K562 (cell line): ENCODE data around the gene IQGAP3. TPM values are rescaled to one million over a fixed set of nuclear protein-coding genes. Genes with fewer than 3 reads are reported as not detected.

Experiments
- ATAC-seq: fragments of 200-7000 bp; cut with Tn5 transposase; 3 replicates; pipeline ENCODE4 v1.9.1; 2020; ENCODE audit warnings: moderate library complexity
- BruUV-seq: library from RNA; stranded (reverse); fragments of 400-500 nt; replicated peaks from 2 replicates; lab custom pipeline; 2021; lab: Mats Ljungman, UMichigan
- CTCF ChIA-PET: fragments of 300-600 bp; formaldehyde crosslinking; extraction: SDS; loops from one replicate; lab custom pipeline; 2021; ENCODE audit warnings: low intra/inter-chr PET ratio; lab: Yijun Ruan, JAX
- POLR2A ChIA-PET: fragments of 300-600, 350-650 bp; sonication (Branson Sonifier 250); formaldehyde crosslinking; extraction: SDS; loops from one replicate; lab custom pipeline; 2021; ENCODE audit warnings: antibody characterized with exemption, inconsistent platforms; lab: Yijun Ruan, JAX
- DNase-seq, 4 experiments: peaks; one replicate each; pipeline versions ENCODE4 v3.0.0 to v3.0.0-alpha.2; 2011 to 2018; ENCODE audit warnings: low spot score in 3 of 4, mixed read lengths in 3 of 4; ENCODE audit errors: extremely low read depth in 1 of 4
- FAIRE-seq: peaks from 2 replicates; lab custom pipeline; 2011; peaks lifted over from hg19 to GRCh38; lab: Jason Lieb, UNC
- H2AFZ ChIP-seq: 2 replicates; pipeline ENCODE4 v1.6.0; 2011; ENCODE audit warnings: low read depth, low read length, control low read depth, inconsistent platforms
- H3K27ac ChIP-seq: fragments of 200-600 bp; 3 replicates; pipeline ENCODE4 v1.8.0; 2011; ENCODE audit warnings: low read depth, mild to moderate bottlenecking, control low read depth, inconsistent platforms, low read length, moderate library complexity, mixed read lengths; ENCODE audit errors: extremely low read depth
- H3K27me3 ChIP-seq, 2 experiments: fragments of 300-600 bp in 1 of 2; 2 replicates in 1 of 2; 3 replicates in 1 of 2; pipeline versions ENCODE4 v1.6.0 to v1.8.0; 2011; ENCODE audit warnings: inconsistent platforms in 2 of 2, low read length in 2 of 2, mild to moderate bottlenecking in 1 of 2, mixed read lengths in 1 of 2, moderate library complexity in 1 of 2; ENCODE audit not compliant: control insufficient read depth in 2 of 2, insufficient read depth in 2 of 2
- H3K36me3 ChIP-seq: fragments of 300-600 bp; 3 replicates; pipeline ENCODE4 v1.8.0; 2011; ENCODE audit warnings: mild to moderate bottlenecking, low read length, inconsistent platforms; ENCODE audit not compliant: control insufficient read depth, insufficient read depth
- H3K4me1 ChIP-seq, 2 experiments: fragments of 200-600 bp in 1 of 2; replicated peaks in 1 of 2; 2 replicates in 1 of 2; 3 replicates in 1 of 2; pipeline versions ENCODE4 v1.5.1 to v1.8.0; 2011; ENCODE audit warnings: inconsistent platforms in 2 of 2, low read length in 2 of 2, mild to moderate bottlenecking in 1 of 2, mixed read lengths in 1 of 2, moderate library complexity in 1 of 2; ENCODE audit not compliant: control insufficient read depth in 2 of 2, insufficient read depth in 2 of 2
- H3K4me2 ChIP-seq: 2 replicates; pipeline ENCODE4 v1.6.1; 2011; ENCODE audit warnings: low read length, control low read depth, inconsistent platforms, mixed read lengths; ENCODE audit not compliant: insufficient read depth
- H3K4me3 ChIP-seq: fragments of 200-600 bp; sonication (generic), shearing (Covaris generic); 2 replicates; pipeline ENCODE4 v1.5.1; 2016; ENCODE audit warnings: control low read depth, inconsistent platforms
- H3K79me2 ChIP-seq: fragments of 200-600 bp; 3 replicates; pipeline ENCODE4 v1.8.0; 2011; ENCODE audit warnings: low read length, inconsistent platforms; ENCODE audit not compliant: control insufficient read depth, insufficient read depth
- H3K9ac ChIP-seq, 2 experiments: 2 replicates each; pipeline versions ENCODE4 v1.6.0 to v1.6.1; 2011; ENCODE audit warnings: low read depth in 2 of 2, low read length in 2 of 2, control low read depth in 1 of 2, inconsistent platforms in 1 of 2, mild to moderate bottlenecking in 1 of 2, mixed read lengths in 1 of 2; ENCODE audit not compliant: insufficient read depth in 1 of 2
- H3K9me1 ChIP-seq: one replicate; pipeline ENCODE4 v1.6.0; 2011; ENCODE audit warnings: inconsistent platforms, mild to moderate bottlenecking, low read length, moderate library complexity; ENCODE audit not compliant: control insufficient read depth, insufficient read depth
- H3K9me3 ChIP-seq: replicated peaks from 2 replicates; pipeline ENCODE4 v1.5.1; 2011; ENCODE audit warnings: low read depth, low read length, inconsistent platforms; ENCODE audit not compliant: control insufficient read depth, insufficient read depth
- H4K20me1 ChIP-seq: replicated peaks from 2 replicates; pipeline ENCODE4 v1.6.1; 2011; ENCODE audit warnings: low read length, inconsistent platforms, mixed read lengths; ENCODE audit not compliant: control insufficient read depth, insufficient read depth
- C11orf30 ChIP-seq: fragments of 450-650 bp; IDR thresholded peaks from 2 replicates; pipeline ENCODE4 v1.6.1; 2016; ENCODE audit warnings: low read depth, mild to moderate bottlenecking
- EGR1 ChIP-seq: fragments of 450-650 bp; conservative IDR thresholded peaks from 2 replicates; pipeline ENCODE4 v1.6.1; 2017; ENCODE audit warnings: mild to moderate bottlenecking
- HNRNPLL ChIP-seq: fragments of 200-400 bp; formaldehyde crosslinking; IDR thresholded peaks from 2 replicates; pipeline ENCODE4 v1.6.1; 2017; ENCODE audit warnings: low read length, low read depth, mild to moderate bottlenecking; ENCODE audit not compliant: poor library complexity, severe bottlenecking
- MAFG ChIP-seq: fragments of 450-650 bp; conservative IDR thresholded peaks from 2 replicates; pipeline ENCODE4 v1.6.1; 2016; ENCODE audit warnings: missing genetic modification characterization, missing compliant biosample characterization
- ZBED1 ChIP-seq: IDR thresholded peaks from 2 replicates; pipeline ENCODE4 v1.6.1; 2014
- ZNF436 ChIP-seq: fragments of 250-450, 450-650 bp; sonication (Bioruptor Pico); formaldehyde crosslinking; IDR thresholded peaks from 2 replicates; pipeline ENCODE4 v1.7.0; 2020; ENCODE audit warnings: mild to moderate bottlenecking
- WGBS: fragments of 100-300 bp; shearing (Covaris generic); methylation state at CpG from one replicate; pipeline ENCODE4 v1.1.6; 2016; ENCODE audit warnings: low coverage, mixed read lengths; ENCODE audit not compliant: insufficient coverage; ENCODE audit errors: missing lambda C conversion rate; 5-methylcytosine and 5-hydroxymethylcytosine counted together
- in situ Hi-C: fragments of 300-500 bp; cut with MboI; formaldehyde crosslinking; loops from 4 replicates; pipeline ENCODE4 v1.15.0; 2018; ENCODE audit warnings: inconsistent platforms, mixed read lengths
- intact Hi-C: fragments of 100-400 bp; cut with micrococcal nuclease; formaldehyde crosslinking; loops from 2 replicates; pipeline ENCODE4 v1.14.2; 2022
- polyA plus RNA-seq, 8 experiments: library from polyadenylated mRNA; depleted of rRNA in 4 of 8; stranded (reverse) in 5 of 8; unstranded in 3 of 8; fragments of >200 nt; fragmentation: Nextera tagmentation in 2 of 8; fragmentation: Illumina TruSeq in 1 of 8; extraction: Ambion mirVana in 2 of 8; extraction: Trizol in 1 of 8; gene quantifications; 2 replicates each; pipeline versions ENCODE4 v1.2.1 to v1.2.3, GENCODE V29; 2011 to 2014; ENCODE audit warnings: inconsistent platforms in 1 of 8, missing spikeins in 1 of 8
- total RNA-seq, 7 experiments: library from RNA; depleted of rRNA in 6 of 7; stranded (reverse); fragments of >200 nt in 6 of 7; fragmentation: Illumina TruSeq in 2 of 7; extraction: Trizol in 2 of 7; gene quantifications; 2 replicates each; pipeline versions ENCODE4 v1.2.1 to v1.2.3, GENCODE V29; 2011 to 2021; ENCODE audit warnings: low replicate concordance in 1 of 7
- TF ChIP-seq, protein P1 (sequence below): fragments of 450-650 bp; formaldehyde crosslinking; IDR thresholded peaks from 2 replicates; pipeline ENCODE4 v1.4.0; 2022; ENCODE audit warnings: missing genetic modification characterization

Gene IQGAP3
- total and polyA plus RNA-seq, 9 of the 15 experiments (the other 6 are each of a cell fraction or from before 2014, with no cell fraction given) = 1.4 to 16.6 (median 11.9) TPM

DNA sequence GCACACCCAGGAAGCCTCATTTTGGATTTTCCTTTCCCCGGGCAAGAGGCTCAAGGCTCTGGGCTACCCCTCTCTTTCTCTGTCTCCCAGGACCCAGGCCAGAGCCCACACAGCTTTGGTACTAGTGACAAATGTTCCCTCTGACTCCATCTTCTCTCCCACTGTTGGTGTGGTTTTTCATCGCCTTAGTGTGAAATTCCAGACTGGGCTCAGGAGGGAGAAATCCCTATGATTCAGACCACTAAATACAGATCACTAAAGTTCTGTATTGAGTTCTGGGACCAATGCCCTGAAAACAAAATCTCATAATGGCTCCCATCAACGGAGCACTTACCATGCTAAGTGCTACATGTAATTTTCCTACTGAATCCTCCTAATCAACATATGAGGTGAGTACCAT is 26.1 kb downstream of the IQGAP3 start:
- Histone ChIP-seq H3K4me2 (no peak overlapping the region), H3K27ac (no peak overlapping the region), H3K27me3 (no peaks in the 10 kb centered on the region), H4K20me1 (no peaks in the 10 kb centered on the region), H3K4me1 (no peaks in the 10 kb centered on the region), H3K9me1 (no peaks in the 10 kb centered on the region), H3K36me3 (peaks cover 26% of the 10 kb centered on the region; the same call in 2 of the 3 replicates), H2AFZ (no peak overlapping the region), H3K4me3 (no peak overlapping the region), H3K79me2 (no peaks in the 10 kb centered on the region), H3K9me3 (no peaks in the 10 kb centered on the region; the same call in 1 of the 2 replicates), H3K9ac (no peak overlapping the region)
- ATAC-seq = no peak
- ChIA-PET POLR2A (interaction anchor here (1.0 kb wide), 2 partner anchors 9 to 44 kb away, joined by 3 to 6 read pairs; no protein-coding TSS in a partner anchor), CTCF (no interaction called here)
- DNase-seq = no peak
- in situ Hi-C loops = no loop called here
- 62% methylated on average over 3 of the region's 3 CpGs for WGBS
- FAIRE-seq = peak; percentile 40
- TF ChIP-seq MAFG (tag) = no peak
- no peak for TF ChIP-seq C11orf30
- TF ChIP-seq, protein P1, sequence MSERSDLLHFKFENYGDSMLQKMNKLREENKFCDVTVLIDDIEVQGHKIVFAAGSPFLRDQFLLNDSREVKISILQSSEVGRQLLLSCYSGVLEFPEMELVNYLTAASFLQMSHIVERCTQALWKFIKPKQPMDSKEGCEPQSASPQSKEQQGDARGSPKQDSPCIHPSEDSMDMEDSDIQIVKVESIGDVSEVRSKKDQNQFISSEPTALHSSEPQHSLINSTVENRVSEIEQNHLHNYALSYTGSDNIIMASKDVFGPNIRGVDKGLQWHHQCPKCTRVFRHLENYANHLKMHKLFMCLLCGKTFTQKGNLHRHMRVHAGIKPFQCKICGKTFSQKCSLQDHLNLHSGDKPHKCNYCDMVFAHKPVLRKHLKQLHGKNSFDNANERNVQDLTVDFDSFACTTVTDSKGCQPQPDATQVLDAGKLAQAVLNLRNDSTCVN = no peak
- TF ChIP-seq ZBED1 = no peak
- intact Hi-C loops = loop anchor here (10.0 kb wide), 1 partner anchor 61 kb away; no protein-coding TSS in a partner anchor
- BruUV-seq = no TSS peak

DNA sequence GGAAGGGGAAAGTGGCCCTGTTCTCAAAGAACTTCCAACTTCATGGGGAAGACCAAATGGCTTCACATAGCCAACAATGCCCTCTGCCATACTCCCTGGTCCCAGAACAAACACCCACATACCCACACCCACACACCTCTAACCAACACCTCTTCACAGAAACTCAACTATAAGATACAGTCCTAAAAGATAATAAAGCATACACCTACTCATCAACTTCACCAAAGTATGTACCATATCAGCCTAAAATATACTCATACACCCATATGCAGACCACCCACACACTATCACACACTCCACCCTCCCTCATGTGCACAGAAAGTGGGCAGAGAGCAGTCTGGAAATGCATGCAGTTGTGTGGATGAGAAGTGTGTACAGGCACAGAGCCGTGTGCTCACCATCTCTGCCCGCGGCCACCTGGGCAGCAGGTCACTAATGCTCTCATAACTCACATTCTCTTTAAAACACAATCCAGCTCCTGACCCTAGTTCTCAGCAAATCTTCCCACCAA is 27.7 kb downstream of the IQGAP3 start:
- CTCF ChIA-PET = no interaction called here
- Histone ChIP-seq H3K9ac (no peak overlapping the region; a peak in 1 of 4 replicates), H3K9me1 (no peaks in the 10 kb centered on the region), H3K79me2 (no peaks in the 10 kb centered on the region), H3K36me3 (peaks cover 33% of the 10 kb centered on the region), H3K27me3 (no peaks in the 10 kb centered on the region), H2AFZ (no peak overlapping the region), H3K4me3 (no peak overlapping the region), H4K20me1 (no peaks in the 10 kb centered on the region), H3K27ac (no peak overlapping the region), H3K4me1 (no peaks in the 10 kb centered on the region), H3K9me3 (no peaks in the 10 kb centered on the region; the same call in 1 of the 2 replicates), H3K4me2 (no peak overlapping the region)
- ATAC-seq = no peak
- POLR2A ChIA-PET = interaction anchor here (1.5 kb wide), 1 partner anchor 10 kb away, joined by 3 read pairs; no protein-coding TSS in a partner anchor
- DNase-seq = no peak
- 93% methylated on average over 3 of the region's 3 CpGs for WGBS
- in situ Hi-C loops (no loop called here), intact Hi-C loops (loop anchor here (10.0 kb wide), 1 partner anchor 60 kb away; no protein-coding TSS in a partner anchor)
- no peak for FAIRE-seq
- no peak for TF ChIP-seq ZNF436 (CRISPR knock-in tag)
- no peak for TF ChIP-seq HNRNPLL
- TF ChIP-seq EGR1 = peak; percentile 37; the same call in 1 of the 2 replicates
- BruUV-seq = no TSS peak
